ENCODE measurements around the gene SLC44A2.

DNA sequence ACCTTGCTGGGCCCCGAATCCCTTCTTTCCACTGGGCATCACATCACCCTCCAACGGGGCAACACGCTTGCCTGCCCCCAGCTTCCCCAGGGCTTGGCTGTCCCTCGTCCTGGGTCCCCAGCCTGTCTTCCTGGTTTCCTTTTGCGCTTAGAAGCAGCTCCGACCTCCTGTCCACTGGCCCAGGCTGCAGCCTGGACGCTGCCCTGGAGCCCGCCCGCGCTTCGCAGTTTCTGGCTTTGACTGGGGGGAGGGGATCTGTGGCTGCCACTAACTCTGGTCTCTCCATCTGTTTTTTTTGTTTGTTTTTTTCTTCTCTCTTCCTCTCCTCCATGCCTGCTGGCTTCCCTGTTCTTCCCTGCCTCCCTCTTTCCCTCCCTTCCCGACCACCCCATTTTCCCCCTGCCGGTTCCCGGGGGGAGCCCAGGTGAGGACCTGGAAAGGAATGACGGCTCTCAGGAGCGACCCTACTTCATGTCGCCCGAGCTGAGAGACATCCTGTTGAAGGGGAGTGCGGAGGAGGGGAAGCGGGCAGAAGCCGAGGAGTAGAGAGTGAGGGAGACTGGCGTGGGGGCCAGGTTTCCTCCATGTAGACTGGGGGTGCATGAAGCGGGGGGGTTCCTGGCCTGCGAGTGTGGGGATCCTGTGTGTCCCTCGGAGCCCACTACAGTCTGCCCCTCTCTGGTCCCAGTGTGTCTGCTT lies 17.3 kb downstream of the SLC44A2 start:
- TF ChIP-seq, protein P1, sequence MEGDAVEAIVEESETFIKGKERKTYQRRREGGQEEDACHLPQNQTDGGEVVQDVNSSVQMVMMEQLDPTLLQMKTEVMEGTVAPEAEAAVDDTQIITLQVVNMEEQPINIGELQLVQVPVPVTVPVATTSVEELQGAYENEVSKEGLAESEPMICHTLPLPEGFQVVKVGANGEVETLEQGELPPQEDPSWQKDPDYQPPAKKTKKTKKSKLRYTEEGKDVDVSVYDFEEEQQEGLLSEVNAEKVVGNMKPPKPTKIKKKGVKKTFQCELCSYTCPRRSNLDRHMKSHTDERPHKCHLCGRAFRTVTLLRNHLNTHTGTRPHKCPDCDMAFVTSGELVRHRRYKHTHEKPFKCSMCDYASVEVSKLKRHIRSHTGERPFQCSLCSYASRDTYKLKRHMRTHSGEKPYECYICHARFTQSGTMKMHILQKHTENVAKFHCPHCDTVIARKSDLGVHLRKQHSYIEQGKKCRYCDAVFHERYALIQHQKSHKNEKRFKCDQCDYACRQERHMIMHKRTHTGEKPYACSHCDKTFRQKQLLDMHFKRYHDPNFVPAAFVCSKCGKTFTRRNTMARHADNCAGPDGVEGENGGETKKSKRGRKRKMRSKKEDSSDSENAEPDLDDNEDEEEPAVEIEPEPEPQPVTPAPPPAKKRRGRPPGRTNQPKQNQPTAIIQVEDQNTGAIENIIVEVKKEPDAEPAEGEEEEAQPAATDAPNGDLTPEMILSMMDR (conservative IDR thresholded peaks at IDR 0.05) = no peak
- TF ChIP-seq ZFX (IDR thresholded peaks at IDR 0.05) = no peak

All from C4-2B (cell line).